Breast epithelium (tissue), 3 donors: ENCODE data around the gene STARD13.

Source experiments
- CTCF ChIP-seq, 3 donors: fragments of 450-650 bp; IDR thresholded peaks; one replicate each; pipeline ENCODE4 v1.5.1; 2016 to 2017; ENCODE audit warnings: antibody characterized with exemption in 3 of 3, mild to moderate bottlenecking in 3 of 3, moderate library complexity in 3 of 3
- POLR2A ChIP-seq: fragments of 450-650 bp; IDR thresholded peaks from one replicate; pipeline ENCODE4 v1.6.1; 2016; ENCODE audit warnings: antibody characterized with exemption, mild to moderate bottlenecking, moderate library complexity
- POLR2AphosphoS5 ChIP-seq, 3 donors: sonication (generic); formaldehyde crosslinking; IDR thresholded peaks; one replicate each; pipeline ENCODE4 v1.6.1; 2017; ENCODE audit warnings: antibody characterized with exemption in 3 of 3

GRCh38 chr13:33139184-33139583 lies 146.4 kb downstream of the STARD13 start:
- TF ChIP-seq POLR2A = no peak
- no peak for TF ChIP-seq CTCF (IDR thresholded peaks at IDR 0.05)
- TF ChIP-seq POLR2AphosphoS5 (IDR thresholded peaks at IDR 0.05) = no peak
